WTC11 (cell line): ENCODE data around the gene FYCO1. TPM values are rescaled to one million over a fixed set of nuclear protein-coding genes. Genes with fewer than 3 reads are reported as not detected.

Source experiments
- ATAC-seq: fragments of 200-7000 bp; cut with Tn5 transposase; 2 replicates; pipeline ENCODE4 v1.10.0; 2021; ENCODE audit warnings: mild to moderate bottlenecking, moderate library complexity
- CTCF ChIA-PET: fragments of 300-600 bp; sonication (Branson Sonifier 250); formaldehyde crosslinking; loops from one replicate; lab custom pipeline; 2021; ENCODE audit warnings: antibody characterized with exemption; lab: Charles Lee
- POLR2A ChIA-PET: fragments of 350-600 bp; sonication (Branson Sonifier 250); formaldehyde crosslinking; loops from one replicate; lab custom pipeline; 2021; ENCODE audit warnings: antibody characterized with exemption; lab: Charles Lee
- DNase-seq: peaks from one replicate; pipeline ENCODE4 v3.0.0; 2021; ENCODE audit warnings: low spot score
- H3K27ac Mint-ChIP-seq: 2 replicates; pipeline ENCODE4 v1.8.0; 2021; ENCODE audit warnings: mixed read lengths
- H3K27me3 Mint-ChIP-seq: 2 replicates; pipeline ENCODE4 v1.8.0; 2021; ENCODE audit warnings: low read depth, mild to moderate bottlenecking, moderate library complexity, mixed read lengths
- H3K36me3 Mint-ChIP-seq: 2 replicates; pipeline ENCODE4 v1.8.0; 2021; ENCODE audit warnings: mixed read lengths
- H3K4me1 Mint-ChIP-seq: 2 replicates; pipeline ENCODE4 v1.8.0; 2022; ENCODE audit warnings: mixed read lengths
- H3K4me3 Mint-ChIP-seq: 2 replicates; pipeline ENCODE4 v1.8.0; 2021; ENCODE audit warnings: mild to moderate bottlenecking, moderate library complexity, mixed read lengths
- H3K9me3 Mint-ChIP-seq: 2 replicates; pipeline ENCODE4 v1.8.0; 2021; ENCODE audit warnings: mixed read lengths
- AFF4 ChIP-seq: sonication (generic); formaldehyde crosslinking; IDR thresholded peaks from 2 replicates; pipeline ENCODE4 v1.8.1; 2023; ENCODE audit warnings: mild to moderate bottlenecking, missing genetic modification reagents, borderline replicate concordance
- CBFB ChIP-seq: sonication (generic); formaldehyde crosslinking; IDR thresholded peaks from 2 replicates; pipeline ENCODE4 v1.8.1; 2022; ENCODE audit warnings: mild to moderate bottlenecking, low read depth, missing genetic modification reagents
- CDX4 ChIP-seq: fragments of 250-450 bp; sonication (Bioruptor Pico); IDR thresholded peaks from 2 replicates; pipeline ENCODE4 v1.9.0; 2021; ENCODE audit warnings: moderate library complexity, mild to moderate bottlenecking, inconsistent platforms, borderline replicate concordance
- CREM ChIP-seq: sonication (generic); formaldehyde crosslinking; IDR thresholded peaks from 2 replicates; pipeline ENCODE4 v1.8.1; 2022; ENCODE audit warnings: mild to moderate bottlenecking, missing genetic modification reagents, moderate library complexity
- E2F4 ChIP-seq: sonication (generic); formaldehyde crosslinking; IDR thresholded peaks from 2 replicates; pipeline ENCODE4 v1.8.1; 2022; ENCODE audit warnings: low read depth, mild to moderate bottlenecking, moderate library complexity, missing genetic modification reagents, borderline replicate concordance
- E2F5 ChIP-seq: sonication (generic); formaldehyde crosslinking; IDR thresholded peaks from 2 replicates; pipeline ENCODE4 v1.8.1; 2022; ENCODE audit warnings: mild to moderate bottlenecking, moderate library complexity, missing genetic modification reagents
- EMX1 ChIP-seq: fragments of 250-450 bp; sonication (Bioruptor Pico); IDR thresholded peaks from 2 replicates; pipeline ENCODE4 v1.8.0; 2021; ENCODE audit warnings: mild to moderate bottlenecking
- FOXK1 ChIP-seq: sonication (generic); formaldehyde crosslinking; IDR thresholded peaks from 2 replicates; pipeline ENCODE4 v1.8.0; 2022; ENCODE audit warnings: mild to moderate bottlenecking, moderate library complexity, missing genetic modification reagents
- GRHL2 ChIP-seq: fragments of 250-450 bp; sonication (Bioruptor Pico); IDR thresholded peaks from 2 replicates; pipeline ENCODE4 v1.8.0; 2022; ENCODE audit warnings: mild to moderate bottlenecking, moderate library complexity; ENCODE audit not compliant: insufficient replicate concordance, severe bottlenecking
- KAT7 ChIP-seq: sonication (generic); formaldehyde crosslinking; IDR thresholded peaks from 2 replicates; pipeline ENCODE4 v1.8.1; 2023; ENCODE audit warnings: missing genetic modification reagents, mild to moderate bottlenecking, borderline replicate concordance
- MXD4 ChIP-seq: fragments of 250-450 bp; sonication (Bioruptor Pico); IDR thresholded peaks from 2 replicates; pipeline ENCODE4 v1.8.0; 2021; ENCODE audit warnings: mild to moderate bottlenecking, moderate library complexity, borderline replicate concordance
- MYBL2 ChIP-seq: sonication (generic); formaldehyde crosslinking; IDR thresholded peaks from 2 replicates; pipeline ENCODE4 v1.8.1; 2023; ENCODE audit warnings: mild to moderate bottlenecking, moderate library complexity, missing genetic modification reagents
- NR3C1 ChIP-seq: sonication (generic); formaldehyde crosslinking; conservative IDR thresholded peaks from 2 replicates; pipeline ENCODE4 v1.8.1; 2023; ENCODE audit warnings: low read depth, mild to moderate bottlenecking, missing genetic modification reagents
- SMAD3 ChIP-seq: sonication (generic); formaldehyde crosslinking; IDR thresholded peaks from 2 replicates; pipeline ENCODE4 v1.8.0; 2022; ENCODE audit warnings: missing genetic modification reagents, mild to moderate bottlenecking, borderline replicate concordance
- SMAD4 ChIP-seq: sonication (generic); formaldehyde crosslinking; IDR thresholded peaks from 2 replicates; pipeline ENCODE4 v1.8.0; 2022; ENCODE audit warnings: mild to moderate bottlenecking, missing genetic modification reagents
- USF2 ChIP-seq: sonication (generic); formaldehyde crosslinking; IDR thresholded peaks from 2 replicates; pipeline ENCODE4 v1.8.1; 2023; ENCODE audit warnings: mild to moderate bottlenecking, missing genetic modification reagents, moderate library complexity
- ZBTB43 ChIP-seq: sonication (generic); formaldehyde crosslinking; IDR thresholded peaks from 2 replicates; pipeline ENCODE4 v1.8.1; 2023; ENCODE audit warnings: mild to moderate bottlenecking, missing genetic modification reagents
- ZNF121 ChIP-seq: sonication (generic); formaldehyde crosslinking; IDR thresholded peaks from 2 replicates; pipeline ENCODE4 v1.8.0; 2023; ENCODE audit warnings: missing genetic modification reagents
- ZNF219 ChIP-seq: sonication (generic); formaldehyde crosslinking; IDR thresholded peaks from 2 replicates; pipeline ENCODE4 v1.8.0; 2023; ENCODE audit warnings: missing genetic modification reagents, mild to moderate bottlenecking, borderline replicate concordance
- ZNF263 ChIP-seq: sonication (generic); formaldehyde crosslinking; IDR thresholded peaks from 2 replicates; pipeline ENCODE4 v1.8.1; 2022; ENCODE audit warnings: low read depth, mild to moderate bottlenecking, moderate library complexity, missing genetic modification reagents
- ZNF396 ChIP-seq: fragments of 250-450 bp; sonication (Bioruptor Pico); IDR thresholded peaks from 2 replicates; pipeline ENCODE4 v1.8.0; 2021; ENCODE audit warnings: mild to moderate bottlenecking, moderate library complexity, borderline replicate concordance
- ZNF423 ChIP-seq: fragments of 250-450 bp; sonication (Bioruptor Pico); IDR thresholded peaks from 2 replicates; pipeline ENCODE4 v2.1.2; 2022; ENCODE audit warnings: mild to moderate bottlenecking, moderate library complexity
- total RNA-seq: library from RNA; stranded (reverse); gene quantifications from 3 replicates; pipeline ENCODE4 v1.2.3, GENCODE V29; 2021

The FYCO1 gene
- total RNA-seq, 1 experiment from 2014 or later, result 13.9 TPM

- no peak for ATAC-seq
- no peaks in the 10 kb centered on the region for H3K9me3 Mint-ChIP-seq
- TF ChIP-seq CDX4 (CRISPR knock-in tag) (no peak), ZNF423 (CRISPR knock-in tag) (no peak), GRHL2 (no peak), FOXK1 (CRISPR knock-in tag) (no peak), ZNF396 (CRISPR knock-in tag) (no peak), CBFB (CRISPR knock-in tag) (no peak), NR3C1 (CRISPR knock-in tag) (no peak), ZNF219 (no peak), SMAD3 (no peak), EMX1 (no peak), ZNF263 (CRISPR knock-in tag) (no peak), KAT7 (CRISPR knock-in tag) (no peak), USF2 (CRISPR knock-in tag) (no peak), MXD4 (CRISPR knock-in tag) (no peak), ZNF121 (CRISPR knock-in tag) (no peak)
- no peak overlapping the region for H3K4me3 Mint-ChIP-seq
- H3K27me3 Mint-ChIP-seq, result no peaks in the 10 kb centered on the region
- H3K4me1 Mint-ChIP-seq, result no peaks in the 10 kb centered on the region
- no peak for DNase-seq
- ChIA-PET POLR2A (no interaction called here), CTCF (no interaction called here)
- no peak overlapping the region for H3K27ac Mint-ChIP-seq
- H3K36me3 Mint-ChIP-seq, result peaks cover 40% of the 10 kb centered on the region
Measured at GRCh38 chr3:45946307-45946706, 49.3 kb downstream of the FYCO1 start.

- Mint-ChIP-seq H3K4me1 (peaks cover 7% of the 10 kb centered on the region), H3K9me3 (peaks cover 6% of the 10 kb centered on the region; the same call in 1 of the 2 replicates), H3K27ac (no peak overlapping the region), H3K27me3 (no peaks in the 10 kb centered on the region), H3K4me3 (no peak overlapping the region), H3K36me3 (peaks cover 47% of the 10 kb centered on the region)
- ChIA-PET CTCF (no interaction called here), POLR2A (no interaction called here)
- TF ChIP-seq MYBL2 (CRISPR knock-in tag) (no peak), E2F5 (CRISPR knock-in tag) (no peak), GRHL2 (no peak)
- no peak for ATAC-seq
- no peak for DNase-seq
Measured at GRCh38 chr3:45944830-45945620, 50.6 kb downstream of the FYCO1 start.

GRCh38 chr3:45943207-45943846, 52.3 kb downstream of the FYCO1 start, which contains the start of gene CXCR6:
Gene CXCR6, plus strand, starts transcription at chr3:45943464. Its CDS starts 3,018 bp downstream, at chr3:45946482.
- no peak for DNase-seq
- H3K4me1 Mint-ChIP-seq, result peaks cover 17% of the 10 kb centered on the region
- no peak for ATAC-seq
- H3K27me3 Mint-ChIP-seq, result no peaks in the 10 kb centered on the region
- ChIA-PET CTCF (interaction anchor here (0.7 to 1.4 kb wide), 4 partner anchors 14 to 425 kb away, joined by 3 to 6 read pairs (median 3); no protein-coding TSS in a partner anchor), POLR2A (no interaction called here)
- H3K9me3 Mint-ChIP-seq, result peaks cover 6% of the 10 kb centered on the region; the same call in 1 of the 2 replicates
- no peak within 1 kb of the TSS for H3K4me3 Mint-ChIP-seq
- H3K27ac Mint-ChIP-seq, result no peak within 1 kb of the TSS
- peaks cover 40% of the 10 kb centered on the region for H3K36me3 Mint-ChIP-seq
- no peak for TF ChIP-seq CBFB (CRISPR knock-in tag)
- TF ChIP-seq E2F4 (CRISPR knock-in tag), result no peak
- TF ChIP-seq ZBTB43 (CRISPR knock-in tag), result no peak
- no peak for TF ChIP-seq SMAD4 (CRISPR knock-in tag)
- TF ChIP-seq CREM (CRISPR knock-in tag), result no peak
- no peak for TF ChIP-seq FOXK1 (CRISPR knock-in tag)
- no peak for TF ChIP-seq EMX1
- no peak for TF ChIP-seq AFF4 (CRISPR knock-in tag)
- TF ChIP-seq MXD4 (CRISPR knock-in tag), result no peak
